Epithelial cell of proximal tubule (primary cell): Measurements from ENCODE around the gene SORCS2. TPM values are rescaled to one million over a fixed set of nuclear protein-coding genes. Genes with fewer than 3 reads are reported as not detected.

Experiments used
- DNase-seq: peaks from one replicate; pipeline ENCODE4 v3.0.0-alpha.2; 2011; ENCODE audit warnings: low read depth
- H3K4me3 ChIP-seq: 2 replicates; pipeline ENCODE4 v1.5.1; 2011; ENCODE audit warnings: low read depth, mild to moderate bottlenecking, low read length
- total RNA-seq: library from RNA; depleted of rRNA; stranded (reverse); fragments of >200 nt; gene quantifications from 2 replicates; pipeline ENCODE4 v1.2.3, GENCODE V29; 2015
- TF ChIP-seq, protein P1 (sequence below): conservative IDR thresholded peaks from 2 replicates; pipeline ENCODE4 v1.5.1; 2012; ENCODE audit warnings: low read depth, mild to moderate bottlenecking, low read length

SORCS2 gene
- total RNA-seq, 1 donor from 2014 or later: 0.29 TPM

DNA sequence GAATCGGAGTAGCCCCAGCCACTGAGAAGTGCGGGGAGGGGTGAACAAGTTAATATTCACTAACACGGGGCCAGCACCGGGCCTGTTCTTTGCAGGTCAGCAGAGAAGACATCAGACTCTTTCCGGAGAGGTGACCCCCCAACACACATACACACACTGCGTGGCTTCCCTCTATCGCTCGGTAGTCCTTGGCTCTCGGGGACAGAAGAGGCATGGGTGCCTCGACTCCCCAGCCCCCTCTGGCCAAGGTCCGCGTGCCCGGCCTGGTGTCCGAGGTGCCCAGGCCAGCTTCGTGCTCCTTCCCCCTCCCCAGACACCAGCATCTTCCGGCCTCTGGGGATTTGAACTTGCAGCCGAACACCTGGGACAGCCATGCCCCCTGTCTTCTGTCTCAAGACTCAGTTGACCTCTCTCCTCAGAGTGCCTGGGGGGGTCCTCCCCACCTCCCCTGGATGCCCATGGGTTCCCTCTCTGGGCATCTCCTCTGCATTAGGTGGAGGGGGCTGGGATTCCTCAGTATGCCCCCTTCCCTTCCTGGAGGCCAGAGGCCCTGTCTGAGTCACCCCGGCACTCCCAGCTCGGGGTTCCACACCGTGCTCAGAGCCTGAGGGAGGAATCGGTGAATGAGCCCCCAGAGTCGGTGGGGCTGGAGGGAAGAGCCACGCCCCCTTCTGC, 104.5 kb downstream of the SORCS2 start:
- no peak overlapping the region for H3K4me3 ChIP-seq
- TF ChIP-seq, protein P1, sequence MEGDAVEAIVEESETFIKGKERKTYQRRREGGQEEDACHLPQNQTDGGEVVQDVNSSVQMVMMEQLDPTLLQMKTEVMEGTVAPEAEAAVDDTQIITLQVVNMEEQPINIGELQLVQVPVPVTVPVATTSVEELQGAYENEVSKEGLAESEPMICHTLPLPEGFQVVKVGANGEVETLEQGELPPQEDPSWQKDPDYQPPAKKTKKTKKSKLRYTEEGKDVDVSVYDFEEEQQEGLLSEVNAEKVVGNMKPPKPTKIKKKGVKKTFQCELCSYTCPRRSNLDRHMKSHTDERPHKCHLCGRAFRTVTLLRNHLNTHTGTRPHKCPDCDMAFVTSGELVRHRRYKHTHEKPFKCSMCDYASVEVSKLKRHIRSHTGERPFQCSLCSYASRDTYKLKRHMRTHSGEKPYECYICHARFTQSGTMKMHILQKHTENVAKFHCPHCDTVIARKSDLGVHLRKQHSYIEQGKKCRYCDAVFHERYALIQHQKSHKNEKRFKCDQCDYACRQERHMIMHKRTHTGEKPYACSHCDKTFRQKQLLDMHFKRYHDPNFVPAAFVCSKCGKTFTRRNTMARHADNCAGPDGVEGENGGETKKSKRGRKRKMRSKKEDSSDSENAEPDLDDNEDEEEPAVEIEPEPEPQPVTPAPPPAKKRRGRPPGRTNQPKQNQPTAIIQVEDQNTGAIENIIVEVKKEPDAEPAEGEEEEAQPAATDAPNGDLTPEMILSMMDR: no peak
- DNase-seq: no peak

DNA sequence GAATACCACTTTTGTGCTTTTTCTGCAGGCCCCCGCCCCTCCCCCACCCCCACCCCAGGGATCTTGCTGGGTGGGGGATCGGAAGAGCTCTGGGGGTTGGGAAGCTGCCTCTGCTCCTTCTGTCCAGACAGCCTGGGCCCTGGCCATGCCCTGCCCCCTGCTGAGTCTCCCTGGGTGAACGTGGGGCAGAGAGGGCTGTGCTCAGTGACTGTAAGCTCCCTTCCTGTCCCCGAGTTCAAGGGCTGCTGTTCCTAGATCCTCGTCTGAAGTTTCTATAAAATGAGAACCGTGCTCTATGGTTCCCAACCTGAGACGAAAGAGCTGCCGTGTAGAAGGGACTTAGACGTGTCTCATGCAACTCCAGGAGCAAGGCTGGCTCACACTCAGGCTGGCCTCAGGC, 105.0 kb downstream of the SORCS2 start:
- no peak for DNase-seq
- H3K4me3 ChIP-seq: no peak overlapping the region
- TF ChIP-seq, protein P1: no peak

DNA sequence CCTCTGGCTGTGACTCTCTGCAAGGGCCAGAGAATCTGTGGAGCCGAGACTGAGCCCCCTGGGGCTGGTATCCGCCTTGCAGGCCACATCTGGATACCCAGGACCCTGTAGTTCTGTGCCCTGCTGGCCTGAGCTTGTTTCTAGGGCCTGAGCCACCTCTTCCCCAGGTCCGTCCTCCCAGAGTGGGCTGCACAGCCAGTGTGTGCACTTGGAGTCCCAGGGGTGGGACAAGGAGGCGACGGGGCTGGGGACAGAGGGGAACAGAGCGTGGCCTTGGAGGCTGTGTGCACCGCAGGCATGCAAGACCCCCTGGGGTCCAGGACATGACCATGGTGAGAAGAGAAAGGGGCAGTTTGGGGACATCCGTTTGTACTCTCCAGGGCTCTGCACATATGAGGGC, 105.5 kb downstream of the SORCS2 start:
- TF ChIP-seq, protein P1: no peak
- no peak for DNase-seq
- no peak overlapping the region for H3K4me3 ChIP-seq

DNA sequence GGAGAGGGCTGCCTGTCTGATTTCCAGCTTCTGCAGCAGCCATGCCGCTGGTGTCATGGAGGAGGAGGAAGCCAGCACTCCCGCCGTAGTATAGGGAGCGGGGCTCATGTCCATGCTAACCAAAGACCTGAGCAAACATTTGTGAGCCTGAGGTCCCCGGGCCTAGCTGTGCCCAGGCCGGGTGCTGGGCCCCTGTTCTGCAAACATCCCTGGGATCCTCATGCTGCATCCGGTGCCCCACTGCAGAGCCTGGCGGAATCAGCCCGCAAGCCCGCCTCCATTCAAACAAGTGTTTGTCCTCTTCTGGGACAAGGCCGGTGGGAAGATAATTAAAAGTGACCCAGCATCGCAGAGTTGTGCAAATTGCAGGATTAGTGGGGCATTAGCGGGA, 106.3 kb downstream of the SORCS2 start:
- TF ChIP-seq, protein P1: no peak
- no peak overlapping the region for H3K4me3 ChIP-seq

DNA sequence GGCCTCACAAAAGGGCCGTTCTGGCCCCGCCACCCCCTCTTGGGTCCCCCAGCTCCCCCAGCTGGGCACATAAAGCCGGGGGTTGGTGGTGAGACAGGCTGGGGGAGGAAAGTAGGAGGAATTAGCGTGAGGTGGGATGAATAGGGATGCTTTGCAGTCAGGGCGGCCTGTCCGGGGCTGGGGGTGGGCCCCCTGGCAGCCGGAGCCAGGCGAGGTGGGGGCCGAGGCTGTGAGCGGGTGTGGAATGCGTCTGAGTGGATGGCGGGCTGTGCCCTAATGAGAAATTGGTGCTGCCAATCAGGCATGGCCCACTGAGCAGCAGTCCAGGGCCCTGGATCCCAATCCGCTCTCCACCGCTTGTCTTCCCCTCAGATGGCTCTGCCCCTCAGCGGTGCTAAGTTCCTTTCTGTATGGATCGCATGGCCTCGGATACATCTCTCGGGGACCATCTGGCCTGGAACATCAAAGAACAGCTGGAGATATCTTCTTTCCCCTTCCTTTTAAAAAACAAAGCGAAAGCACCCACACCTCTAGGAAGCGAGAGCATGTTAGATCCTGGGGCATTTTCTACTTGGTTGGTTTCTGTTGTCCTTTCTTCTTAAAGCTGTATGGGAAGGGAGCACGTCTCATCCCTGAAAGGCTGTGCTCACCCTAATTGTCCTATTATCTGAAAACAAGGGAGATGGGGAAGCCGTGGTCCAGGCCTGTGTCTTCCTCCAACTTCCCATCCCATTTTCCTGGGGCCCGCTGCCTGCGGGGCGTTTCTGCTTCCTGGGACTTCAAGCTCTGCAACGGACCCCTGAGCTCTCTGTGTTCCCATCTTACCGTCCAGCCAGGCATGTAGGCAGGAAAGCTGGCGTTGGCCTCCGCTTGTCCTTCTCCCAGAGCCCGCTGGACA, 106.9 kb downstream of the SORCS2 start:
- H3K4me3 ChIP-seq: no peak overlapping the region
- TF ChIP-seq, protein P1: no peak
- DNase-seq: no peak

More for the DNA sequence above, 106.3 kb downstream of the SORCS2 start:
- no peak for DNase-seq

DNA sequence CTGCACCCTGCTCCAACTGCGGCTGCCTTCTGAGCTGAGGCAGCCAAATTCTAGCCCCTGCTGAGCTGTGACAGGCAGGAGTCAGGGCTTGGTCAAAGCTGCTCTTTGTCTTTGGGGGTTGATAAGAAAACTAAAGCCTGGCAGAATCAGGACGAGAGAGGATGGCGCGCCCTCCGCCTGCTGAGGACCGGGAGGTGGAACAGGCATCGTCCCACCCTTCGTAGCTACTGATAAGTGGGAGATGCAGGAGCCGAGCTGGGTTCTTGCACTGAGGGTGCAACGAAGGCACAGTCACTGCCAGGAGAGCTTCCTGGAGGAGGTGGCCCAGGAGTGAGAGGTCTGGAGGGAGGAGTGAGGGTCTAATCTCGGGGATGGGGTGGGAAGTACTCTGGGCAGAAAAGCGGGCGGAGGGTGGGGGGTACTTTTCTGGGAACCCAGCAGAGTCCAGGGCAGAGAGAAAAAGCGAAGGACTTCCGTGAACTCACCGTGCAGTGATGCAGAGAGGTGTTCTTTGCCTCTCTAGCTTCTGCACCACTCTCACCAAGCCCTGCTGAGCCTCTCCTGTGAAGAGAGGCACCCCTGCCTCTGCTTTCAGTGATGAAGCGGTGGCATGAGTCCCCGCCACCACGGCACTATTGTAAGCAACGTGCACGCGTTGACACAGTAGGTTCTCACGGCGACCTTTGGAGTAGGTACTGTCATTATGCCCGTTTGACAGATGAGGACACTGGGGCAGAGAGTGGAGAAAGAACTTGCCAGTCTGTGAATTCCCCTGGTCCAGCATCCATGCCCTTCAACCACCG, 107.8 kb downstream of the SORCS2 start:
- TF ChIP-seq, protein P1: no peak
- H3K4me3 ChIP-seq: no peak overlapping the region
- no peak for DNase-seq
